MM.1S (cell line): ENCODE data around the gene SLX4IP.
"Not testable (repeated sequence)": the region's sequence is repeated elsewhere in the genome, so short reads cannot be mapped to it uniquely, and the experiment has no call there.

Source experiments
- CTCF ChIP-seq: fragments of 300-600 bp; sonication (generic); IDR thresholded peaks from 2 replicates; pipeline ENCODE4 v1.5.1; 2016; ENCODE audit warnings: antibody characterized with exemption, low read length, mixed read lengths
- EZH2phosphoT487 ChIP-seq: fragments of 300-600 bp; sonication (generic); IDR thresholded peaks from 2 replicates; pipeline ENCODE4 v1.6.1; 2018; ENCODE audit warnings: antibody characterized with exemption, low read length

DNA sequence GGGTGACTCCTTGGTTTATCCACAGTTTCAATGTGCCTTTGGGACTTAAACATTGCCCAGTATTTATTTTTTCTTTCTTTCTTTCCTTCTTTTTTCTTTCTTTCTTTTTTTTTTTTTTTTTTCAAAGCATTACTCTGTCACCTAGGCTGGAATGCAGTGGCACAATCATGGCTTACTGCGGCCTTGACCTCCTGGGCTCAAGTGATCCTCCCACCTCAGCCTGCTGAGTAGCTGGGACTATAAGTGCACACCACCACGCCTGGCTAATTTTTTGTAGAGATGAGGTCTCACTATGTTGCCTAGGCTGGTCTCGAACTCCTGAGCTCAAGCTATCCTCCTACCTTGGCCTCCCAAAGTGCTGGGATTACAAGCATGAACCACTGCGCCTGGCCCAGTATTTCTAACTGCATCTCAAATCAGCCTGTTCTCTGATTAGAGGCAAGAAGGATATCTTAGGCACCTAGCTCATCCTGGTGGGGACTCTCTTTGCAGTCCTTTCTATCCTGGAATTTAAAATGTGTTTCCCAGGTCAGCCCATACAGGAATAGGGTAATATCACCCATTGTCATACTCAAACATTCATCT lies 182.5 kb downstream of the SLX4IP start:
- not testable (repeated sequence) for TF ChIP-seq CTCF, EZH2phosphoT487
